WTC11 (cell line): Measurements from ENCODE around the gene EFCAB13. TPM values are rescaled to one million over a fixed set of nuclear protein-coding genes. Genes with fewer than 3 reads are reported as not detected.
A peak's percentile ranks its signal among the peaks of the same experiment; 100 is the strongest.

Experiments used
- ATAC-seq: fragments of 200-7000 bp; cut with Tn5 transposase; 2 replicates; pipeline ENCODE4 v1.10.0; 2021; ENCODE audit warnings: mild to moderate bottlenecking, moderate library complexity
- CTCF ChIA-PET: fragments of 300-600 bp; sonication (Branson Sonifier 250); formaldehyde crosslinking; loops from one replicate; lab custom pipeline; 2021; ENCODE audit warnings: antibody characterized with exemption; lab: Charles Lee
- POLR2A ChIA-PET: fragments of 350-600 bp; sonication (Branson Sonifier 250); formaldehyde crosslinking; loops from one replicate; lab custom pipeline; 2021; ENCODE audit warnings: antibody characterized with exemption; lab: Charles Lee
- DNase-seq: peaks from one replicate; pipeline ENCODE4 v3.0.0; 2021; ENCODE audit warnings: low spot score
- H3K27ac Mint-ChIP-seq: 2 replicates; pipeline ENCODE4 v1.8.0; 2021; ENCODE audit warnings: mixed read lengths
- H3K27me3 Mint-ChIP-seq: 2 replicates; pipeline ENCODE4 v1.8.0; 2021; ENCODE audit warnings: low read depth, mild to moderate bottlenecking, moderate library complexity, mixed read lengths
- H3K36me3 Mint-ChIP-seq: 2 replicates; pipeline ENCODE4 v1.8.0; 2021; ENCODE audit warnings: mixed read lengths
- H3K4me1 Mint-ChIP-seq: 2 replicates; pipeline ENCODE4 v1.8.0; 2022; ENCODE audit warnings: mixed read lengths
- H3K4me3 Mint-ChIP-seq: 2 replicates; pipeline ENCODE4 v1.8.0; 2021; ENCODE audit warnings: mild to moderate bottlenecking, moderate library complexity, mixed read lengths
- H3K9me3 Mint-ChIP-seq: 2 replicates; pipeline ENCODE4 v1.8.0; 2021; ENCODE audit warnings: mixed read lengths
- ATF6 ChIP-seq: sonication (generic); formaldehyde crosslinking; IDR thresholded peaks from 2 replicates; pipeline ENCODE4 v1.8.1; 2023; ENCODE audit warnings: mild to moderate bottlenecking, missing genetic modification reagents
- EMX1 ChIP-seq: fragments of 250-450 bp; sonication (Bioruptor Pico); IDR thresholded peaks from 2 replicates; pipeline ENCODE4 v1.8.0; 2021; ENCODE audit warnings: mild to moderate bottlenecking
- ESRRA ChIP-seq: sonication (generic); formaldehyde crosslinking; IDR thresholded peaks from 2 replicates; pipeline ENCODE4 v1.8.1; 2022; ENCODE audit warnings: mild to moderate bottlenecking, missing genetic modification reagents, borderline replicate concordance
- ETV6 ChIP-seq: sonication (generic); formaldehyde crosslinking; IDR thresholded peaks from 2 replicates; pipeline ENCODE4 v1.8.1; 2022; ENCODE audit warnings: mild to moderate bottlenecking, missing genetic modification reagents
- FOXJ3 ChIP-seq: sonication (generic); formaldehyde crosslinking; IDR thresholded peaks from 2 replicates; pipeline ENCODE4 v1.9.0; 2021; ENCODE audit warnings: missing genetic modification reagents, mild to moderate bottlenecking, borderline replicate concordance
- GABPB1 ChIP-seq: sonication (generic); formaldehyde crosslinking; IDR thresholded peaks from 2 replicates; pipeline ENCODE4 v1.8.1; 2023; ENCODE audit warnings: mild to moderate bottlenecking, missing genetic modification reagents
- GTF2I ChIP-seq: fragments of 250-450 bp; sonication (Bioruptor Pico); conservative IDR thresholded peaks from 2 replicates; pipeline ENCODE4 v1.4.0; 2021; ENCODE audit warnings: mild to moderate bottlenecking
- OVOL2 ChIP-seq: fragments of 250-450 bp; sonication (Bioruptor Pico); IDR thresholded peaks from 2 replicates; pipeline ENCODE4 v1.9.0; 2021; ENCODE audit warnings: mild to moderate bottlenecking, borderline replicate concordance
- SP1 ChIP-seq: sonication (generic); formaldehyde crosslinking; conservative IDR thresholded peaks from 2 replicates; pipeline ENCODE4 v1.8.1; 2022; ENCODE audit warnings: missing genetic modification reagents
- TCF7 ChIP-seq: sonication (generic); formaldehyde crosslinking; IDR thresholded peaks from 2 replicates; pipeline ENCODE4 v1.8.0; 2022; ENCODE audit warnings: mild to moderate bottlenecking, low read depth, missing genetic modification reagents, moderate library complexity
- TP53 ChIP-seq: sonication (generic); formaldehyde crosslinking; IDR thresholded peaks from 2 replicates; pipeline ENCODE4 v1.8.1; 2023; ENCODE audit warnings: mild to moderate bottlenecking, missing genetic modification reagents
- ZBTB43 ChIP-seq: sonication (generic); formaldehyde crosslinking; IDR thresholded peaks from 2 replicates; pipeline ENCODE4 v1.8.1; 2023; ENCODE audit warnings: mild to moderate bottlenecking, missing genetic modification reagents
- ZNF121 ChIP-seq: sonication (generic); formaldehyde crosslinking; IDR thresholded peaks from 2 replicates; pipeline ENCODE4 v1.8.0; 2023; ENCODE audit warnings: missing genetic modification reagents
- ZNF219 ChIP-seq: sonication (generic); formaldehyde crosslinking; IDR thresholded peaks from 2 replicates; pipeline ENCODE4 v1.8.0; 2023; ENCODE audit warnings: missing genetic modification reagents, mild to moderate bottlenecking, borderline replicate concordance
- ZNF396 ChIP-seq: fragments of 250-450 bp; sonication (Bioruptor Pico); IDR thresholded peaks from 2 replicates; pipeline ENCODE4 v1.8.0; 2021; ENCODE audit warnings: mild to moderate bottlenecking, moderate library complexity, borderline replicate concordance
- ZNF512 ChIP-seq: sonication (generic); formaldehyde crosslinking; IDR thresholded peaks from 2 replicates; pipeline ENCODE4 v1.8.1; 2022; ENCODE audit warnings: missing genetic modification reagents, borderline replicate concordance
- total RNA-seq: library from RNA; stranded (reverse); gene quantifications from 3 replicates; pipeline ENCODE4 v1.2.3, GENCODE V29; 2021
- TF ChIP-seq, protein P1 (sequence below): sonication (generic); formaldehyde crosslinking; conservative IDR thresholded peaks from 2 replicates; pipeline ENCODE4 v1.8.1; 2023; ENCODE audit warnings: mild to moderate bottlenecking, low read depth, missing genetic modification reagents, moderate library complexity
- TF ChIP-seq, protein P2 (sequence below): sonication (generic); formaldehyde crosslinking; IDR thresholded peaks from 2 replicates; pipeline ENCODE4 v1.8.0; 2023; ENCODE audit warnings: mild to moderate bottlenecking, missing genetic modification reagents

The EFCAB13 gene
- total RNA-seq, 1 experiment from 2014 or later, result 3.5 TPM

- Mint-ChIP-seq H3K27ac (no peak overlapping the region), H3K9me3 (peaks cover 15% of the 10 kb centered on the region), H3K36me3 (peaks cover 11% of the 10 kb centered on the region), H3K27me3 (peaks cover 37% of the 10 kb centered on the region), H3K4me3 (no peak overlapping the region), H3K4me1 (peaks cover 15% of the 10 kb centered on the region)
- ChIA-PET CTCF (no interaction called here), POLR2A (no interaction called here)
- TF ChIP-seq GTF2I, result 0 out of 2 replicates have a peak, but pooled peaks have one; percentile 15
- no peak for TF ChIP-seq ZBTB43 (CRISPR knock-in tag)
- DNase-seq (no peak), ATAC-seq (no peak)
Measured at GRCh38 chr17:47320879-47321502, 2.8 kb upstream of the EFCAB13 start.

DNA sequence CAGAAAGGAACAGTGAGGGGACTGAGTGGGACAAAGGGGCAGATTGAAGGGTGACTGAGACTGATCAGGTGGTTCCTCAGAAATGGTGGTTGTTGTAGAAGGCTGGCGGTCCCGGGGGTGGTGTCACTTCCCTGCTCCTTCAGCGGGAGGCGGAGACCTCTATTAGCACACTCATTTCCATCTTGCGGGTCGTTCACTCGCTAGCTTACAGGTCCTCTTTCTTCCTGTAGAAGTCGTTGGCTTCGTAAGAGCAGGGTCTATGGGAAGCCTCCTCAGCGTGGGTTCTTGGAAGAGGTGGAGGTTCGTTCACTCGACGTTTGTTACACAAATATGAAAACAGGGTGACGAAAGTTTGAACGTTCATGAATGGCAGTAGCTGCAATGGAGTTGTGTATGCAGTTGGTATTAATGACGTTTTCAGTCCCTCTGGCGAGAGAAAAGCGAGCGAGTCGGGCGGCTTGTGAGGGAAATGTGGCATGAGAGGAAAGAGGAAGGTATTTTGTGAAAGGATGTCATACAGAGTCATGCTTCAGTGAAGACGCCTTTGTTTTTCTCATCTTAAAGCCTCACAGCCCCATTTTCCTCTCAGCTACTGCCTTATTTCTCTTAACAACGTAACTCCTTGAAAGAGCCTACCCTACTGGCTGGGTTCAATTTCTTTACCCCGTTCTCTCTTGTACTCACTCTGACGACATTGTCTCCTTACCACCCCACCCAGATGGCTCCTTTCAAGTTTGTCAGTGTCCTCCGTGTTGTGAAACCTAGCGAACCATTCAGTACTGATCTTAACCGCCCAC lies 667 bp downstream of the EFCAB13 start:
- POLR2A ChIA-PET, result no interaction called here
- H3K27ac Mint-ChIP-seq, result peak overlapping the region; percentile 56

GRCh38 chr17:47325176-47325575 lies 1.4 kb downstream of the EFCAB13 start:
- CTCF ChIA-PET, result interaction anchor here (1.4 kb wide), 1 partner anchor 10 kb away, joined by 3 read pairs; no protein-coding TSS in a partner anchor
- peak overlapping the region; percentile 84 for H3K4me3 Mint-ChIP-seq
- POLR2A ChIA-PET, result no interaction called here
- TF ChIP-seq ZNF121 (CRISPR knock-in tag), result no peak
- no peak for TF ChIP-seq GABPB1
- no peak for TF ChIP-seq OVOL2 (CRISPR knock-in tag)
- TF ChIP-seq ZNF219, result no peak
- TF ChIP-seq, protein P1, sequence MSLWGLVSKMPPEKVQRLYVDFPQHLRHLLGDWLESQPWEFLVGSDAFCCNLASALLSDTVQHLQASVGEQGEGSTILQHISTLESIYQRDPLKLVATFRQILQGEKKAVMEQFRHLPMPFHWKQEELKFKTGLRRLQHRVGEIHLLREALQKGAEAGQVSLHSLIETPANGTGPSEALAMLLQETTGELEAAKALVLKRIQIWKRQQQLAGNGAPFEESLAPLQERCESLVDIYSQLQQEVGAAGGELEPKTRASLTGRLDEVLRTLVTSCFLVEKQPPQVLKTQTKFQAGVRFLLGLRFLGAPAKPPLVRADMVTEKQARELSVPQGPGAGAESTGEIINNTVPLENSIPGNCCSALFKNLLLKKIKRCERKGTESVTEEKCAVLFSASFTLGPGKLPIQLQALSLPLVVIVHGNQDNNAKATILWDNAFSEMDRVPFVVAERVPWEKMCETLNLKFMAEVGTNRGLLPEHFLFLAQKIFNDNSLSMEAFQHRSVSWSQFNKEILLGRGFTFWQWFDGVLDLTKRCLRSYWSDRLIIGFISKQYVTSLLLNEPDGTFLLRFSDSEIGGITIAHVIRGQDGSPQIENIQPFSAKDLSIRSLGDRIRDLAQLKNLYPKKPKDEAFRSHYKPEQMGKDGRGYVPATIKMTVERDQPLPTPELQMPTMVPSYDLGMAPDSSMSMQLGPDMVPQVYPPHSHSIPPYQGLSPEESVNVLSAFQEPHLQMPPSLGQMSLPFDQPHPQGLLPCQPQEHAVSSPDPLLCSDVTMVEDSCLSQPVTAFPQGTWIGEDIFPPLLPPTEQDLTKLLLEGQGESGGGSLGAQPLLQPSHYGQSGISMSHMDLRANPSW (CRISPR knock-in tag), result no peak
- TF ChIP-seq FOXJ3 (CRISPR knock-in tag), result no peak
- TF ChIP-seq SP1 (CRISPR knock-in tag), result no peak
- TF ChIP-seq, protein P2, sequence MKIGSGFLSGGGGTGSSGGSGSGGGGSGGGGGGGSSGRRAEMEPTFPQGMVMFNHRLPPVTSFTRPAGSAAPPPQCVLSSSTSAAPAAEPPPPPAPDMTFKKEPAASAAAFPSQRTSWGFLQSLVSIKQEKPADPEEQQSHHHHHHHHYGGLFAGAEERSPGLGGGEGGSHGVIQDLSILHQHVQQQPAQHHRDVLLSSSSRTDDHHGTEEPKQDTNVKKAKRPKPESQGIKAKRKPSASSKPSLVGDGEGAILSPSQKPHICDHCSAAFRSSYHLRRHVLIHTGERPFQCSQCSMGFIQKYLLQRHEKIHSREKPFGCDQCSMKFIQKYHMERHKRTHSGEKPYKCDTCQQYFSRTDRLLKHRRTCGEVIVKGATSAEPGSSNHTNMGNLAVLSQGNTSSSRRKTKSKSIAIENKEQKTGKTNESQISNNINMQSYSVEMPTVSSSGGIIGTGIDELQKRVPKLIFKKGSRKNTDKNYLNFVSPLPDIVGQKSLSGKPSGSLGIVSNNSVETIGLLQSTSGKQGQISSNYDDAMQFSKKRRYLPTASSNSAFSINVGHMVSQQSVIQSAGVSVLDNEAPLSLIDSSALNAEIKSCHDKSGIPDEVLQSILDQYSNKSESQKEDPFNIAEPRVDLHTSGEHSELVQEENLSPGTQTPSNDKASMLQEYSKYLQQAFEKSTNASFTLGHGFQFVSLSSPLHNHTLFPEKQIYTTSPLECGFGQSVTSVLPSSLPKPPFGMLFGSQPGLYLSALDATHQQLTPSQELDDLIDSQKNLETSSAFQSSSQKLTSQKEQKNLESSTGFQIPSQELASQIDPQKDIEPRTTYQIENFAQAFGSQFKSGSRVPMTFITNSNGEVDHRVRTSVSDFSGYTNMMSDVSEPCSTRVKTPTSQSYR (CRISPR knock-in tag), result no peak
- TF ChIP-seq TCF7 (CRISPR knock-in tag), result no peak

More for the DNA sequence above, 667 bp downstream of the EFCAB13 start:
- CTCF ChIA-PET, result interaction anchor here (0.6 to 1.5 kb wide), 7 partner anchors 9 to 381 kb away, joined by 3 to 6 read pairs (median 4); partner anchors contain the start of gene CDC27
- no peak for TF ChIP-seq TP53
- TF ChIP-seq ZNF396, result no peak
- no peak for TF ChIP-seq EMX1
- TF ChIP-seq ZNF512 (CRISPR knock-in tag), result no peak
- no peak for TF ChIP-seq ATF6 (CRISPR knock-in tag)
- TF ChIP-seq ETV6 (CRISPR knock-in tag), result no peak
- no peak for TF ChIP-seq ESRRA (CRISPR knock-in tag)
- TF ChIP-seq, all 79 proteins: peak for 0
- peaks cover 37% of the 10 kb centered on the region for H3K27me3 Mint-ChIP-seq
- H3K36me3 Mint-ChIP-seq, result peaks cover 11% of the 10 kb centered on the region
- ATAC-seq (peak; percentile 41), DNase-seq (peak; percentile 61)
- H3K9me3 Mint-ChIP-seq, result peaks cover 15% of the 10 kb centered on the region
- H3K4me1 Mint-ChIP-seq, result peaks cover 18% of the 10 kb centered on the region
- peak overlapping the region; percentile 84 for H3K4me3 Mint-ChIP-seq

More at GRCh38 chr17:47325176-47325575, 1.4 kb downstream of the EFCAB13 start:
- Mint-ChIP-seq H3K27ac (no peak overlapping the region), H3K4me1 (peaks cover 18% of the 10 kb centered on the region), H3K27me3 (peaks cover 37% of the 10 kb centered on the region), H3K36me3 (peaks cover 11% of the 10 kb centered on the region), H3K9me3 (peaks cover 13% of the 10 kb centered on the region)
- no peak for ATAC-seq
- no peak for DNase-seq
